ENCODE data around the gene TAF8.
"Not testable (repeated sequence)": the region's sequence is repeated elsewhere in the genome, so short reads cannot be mapped to it uniquely, and the experiment has no call there.

The TAF8 gene

GRCh38 chr6:42050297-42051267 lies at the start of gene TAF8:
Gene TAF8 (plus strand): TSS chr6:42050524. CDS start chr6:42050542, 18 bp downstream.
- peak; percentile 36 for DNase-seq

- no peak for DNase-seq
Measured at GRCh38 chr6:42001506-42001905, 48.8 kb upstream of the TAF8 start.

- not testable (repeated sequence) for DNase-seq
Measured at GRCh38 chr6:42003658-42004057, 46.7 kb upstream of the TAF8 start.

GRCh38 chr6:42007286-42008137 lies 42.8 kb upstream of the TAF8 start:
- DNase-seq, result no peak

GRCh38 chr6:42008138-42008528 lies 42.2 kb upstream of the TAF8 start:
- DNase-seq, result not testable (repeated sequence)

GRCh38 chr6:42009844-42010184 lies 40.5 kb upstream of the TAF8 start:
- DNase-seq, result no peak

GRCh38 chr6:42010185-42010891 lies 40.0 kb upstream of the TAF8 start:
- no peak for DNase-seq

GRCh38 chr6:42010909-42011308 lies 39.4 kb upstream of the TAF8 start:
- no peak for DNase-seq

- no peak for DNase-seq
Measured at GRCh38 chr6:42012501-42013133, 37.7 kb upstream of the TAF8 start.

- DNase-seq, result no peak
Measured at GRCh38 chr6:42013134-42013516, 37.2 kb upstream of the TAF8 start.

GRCh38 chr6:42017021-42017643 lies 33.2 kb upstream of the TAF8 start:
- no peak for DNase-seq

GRCh38 chr6:42020967-42021366 lies 29.4 kb upstream of the TAF8 start:
- no peak for DNase-seq

GRCh38 chr6:42021847-42022754 lies 28.2 kb upstream of the TAF8 start:
- DNase-seq, result no peak

- DNase-seq, result no peak
Measured at GRCh38 chr6:42022755-42023384, 27.5 kb upstream of the TAF8 start.

- no peak for DNase-seq
Measured at GRCh38 chr6:42025066-42025844, 25.1 kb upstream of the TAF8 start.

- no peak for DNase-seq
Measured at GRCh38 chr6:42025845-42026243, 24.5 kb upstream of the TAF8 start.

- DNase-seq, result no peak
Measured at GRCh38 chr6:42026540-42026939, 23.8 kb upstream of the TAF8 start.

GRCh38 chr6:42028234-42029061 lies 21.9 kb upstream of the TAF8 start:
- DNase-seq, result no peak
